HG02970 (cell line): Measurements from ENCODE around the gene IGFN1.

ENCODE experiments used
- ATAC-seq: cut with Tn5 transposase; IDR thresholded peaks from one replicate; pipeline ENCODE4 v1.9.1; 2021; ENCODE audit warnings: mild to moderate bottlenecking, moderate library complexity, moderate number of reproducible peaks; ENCODE audit not compliant: unreplicated experiment, low FRiP score

Gene IGFN1

GRCh38 chr1:201183209-201183608 lies 7.4 kb upstream of the IGFN1 start:
- ATAC-seq, result no peak

DNA sequence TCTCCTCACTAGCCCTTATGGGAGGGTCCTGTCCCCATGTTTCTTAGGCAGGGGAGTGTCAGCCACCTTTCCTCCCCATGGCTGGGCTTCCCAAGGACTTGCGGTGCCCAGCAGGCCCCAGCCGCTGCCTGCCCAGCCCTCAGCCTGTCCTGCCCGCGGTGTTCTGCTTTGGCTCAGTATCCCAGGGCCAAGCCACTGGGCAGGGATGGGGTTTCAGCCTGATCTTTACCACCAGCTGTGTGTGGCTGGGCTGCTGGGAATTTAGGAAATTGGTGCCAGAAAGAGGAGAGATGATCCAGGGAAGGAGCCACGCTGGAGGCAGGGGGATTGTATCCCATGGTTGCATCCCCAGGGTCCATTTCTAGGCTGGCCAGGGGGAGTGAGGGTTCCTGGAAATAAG lies 6.9 kb upstream of the IGFN1 start:
- ATAC-seq, result no peak

GRCh38 chr1:201184307-201185122 lies 6.1 kb upstream of the IGFN1 start:
- no peak for ATAC-seq

DNA sequence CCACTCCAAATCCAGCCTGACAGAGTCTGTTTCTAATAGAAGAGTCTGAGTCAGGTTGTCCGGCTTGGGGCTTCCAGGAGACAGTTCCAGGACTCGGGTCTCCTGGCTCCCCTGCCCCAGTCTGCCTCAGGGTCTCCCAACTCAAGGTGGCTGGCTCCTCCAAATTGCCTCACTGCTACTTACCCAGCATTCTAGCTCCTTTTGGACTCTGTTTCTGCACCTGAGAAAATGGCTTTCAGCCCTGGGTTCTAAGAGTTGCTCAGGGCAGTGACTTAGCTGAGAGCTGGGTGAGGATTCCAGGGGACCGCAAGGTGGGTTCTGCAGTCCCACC lies 5.5 kb upstream of the IGFN1 start:
- ATAC-seq, result no peak

GRCh38 chr1:201185527-201186128 lies 5.0 kb upstream of the IGFN1 start:
- ATAC-seq, result no peak

DNA sequence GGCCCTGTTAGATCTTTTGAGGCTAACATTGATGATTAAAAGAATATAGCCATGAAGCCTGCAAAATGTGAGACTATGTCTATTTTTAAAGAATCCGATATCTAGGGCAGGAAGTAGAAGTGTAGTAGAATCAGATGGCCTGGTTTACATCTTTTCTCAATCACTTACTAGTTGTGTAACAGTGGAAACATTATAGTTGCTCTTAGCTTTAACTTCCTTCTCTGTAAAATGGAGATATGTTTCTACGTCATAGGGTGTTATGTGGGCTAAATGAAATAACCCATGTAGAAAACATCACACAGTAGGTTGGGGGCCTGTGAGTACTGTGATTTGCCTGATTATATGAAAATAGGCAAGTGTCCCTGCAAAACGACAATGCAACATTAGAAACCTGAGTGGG lies 4.4 kb upstream of the IGFN1 start:
- no peak for ATAC-seq

DNA sequence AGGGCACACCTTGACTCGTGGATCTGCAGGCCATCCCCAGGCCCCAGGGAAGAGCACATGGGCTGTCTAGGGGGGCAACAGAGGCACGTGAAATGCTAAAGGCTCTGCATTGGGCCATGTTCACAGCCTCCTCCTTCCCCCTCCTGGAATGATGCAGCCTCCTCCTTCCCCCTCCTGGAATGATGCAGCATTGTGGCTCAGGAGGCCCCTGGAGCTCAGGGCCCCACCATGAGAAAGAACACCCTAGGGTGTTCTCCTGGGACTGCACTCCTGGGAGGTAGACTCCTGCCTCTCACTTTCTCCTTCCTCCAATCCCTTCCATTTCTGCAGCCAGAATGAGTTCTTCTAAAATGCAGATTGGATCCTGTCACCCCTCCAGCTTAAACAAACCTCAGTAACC lies 1.5 kb upstream of the IGFN1 start:
- no peak for ATAC-seq

GRCh38 chr1:201190005-201190404 lies 619 bp upstream of the IGFN1 start:
- ATAC-seq, result no peak

DNA sequence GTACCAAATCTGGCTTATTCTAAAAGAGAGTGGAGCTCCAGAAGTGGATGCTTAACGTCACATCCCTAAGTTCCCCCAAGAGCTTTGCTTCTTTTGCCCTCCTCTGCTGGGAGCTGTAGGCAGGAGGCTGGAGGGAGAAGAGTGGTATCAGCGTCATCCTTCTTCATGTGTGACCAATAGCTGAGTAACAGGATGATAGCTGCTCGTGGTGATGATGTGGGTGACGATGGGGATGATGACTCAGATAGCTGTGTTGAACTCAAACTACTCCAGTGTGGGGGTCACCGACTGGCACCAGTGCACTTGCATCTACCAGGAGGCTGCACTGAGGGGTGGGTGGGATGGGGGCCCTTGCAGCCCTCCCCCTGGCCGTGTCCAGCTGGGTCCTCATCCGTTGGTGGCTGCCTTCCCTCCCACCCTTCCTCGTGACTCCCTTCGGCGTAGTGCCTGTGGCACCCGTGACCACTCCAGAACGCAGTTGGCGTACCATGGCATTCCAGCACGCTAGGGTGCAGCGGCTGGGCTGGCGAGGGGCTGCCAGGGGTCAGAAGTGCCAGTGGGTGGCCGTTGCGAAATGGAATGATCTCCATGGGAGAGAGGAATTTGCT lies 1.1 kb downstream of the IGFN1 start:
- no peak for ATAC-seq

GRCh38 chr1:201192261-201192788 lies 1.7 kb downstream of the IGFN1 start:
- ATAC-seq, result no peak

DNA sequence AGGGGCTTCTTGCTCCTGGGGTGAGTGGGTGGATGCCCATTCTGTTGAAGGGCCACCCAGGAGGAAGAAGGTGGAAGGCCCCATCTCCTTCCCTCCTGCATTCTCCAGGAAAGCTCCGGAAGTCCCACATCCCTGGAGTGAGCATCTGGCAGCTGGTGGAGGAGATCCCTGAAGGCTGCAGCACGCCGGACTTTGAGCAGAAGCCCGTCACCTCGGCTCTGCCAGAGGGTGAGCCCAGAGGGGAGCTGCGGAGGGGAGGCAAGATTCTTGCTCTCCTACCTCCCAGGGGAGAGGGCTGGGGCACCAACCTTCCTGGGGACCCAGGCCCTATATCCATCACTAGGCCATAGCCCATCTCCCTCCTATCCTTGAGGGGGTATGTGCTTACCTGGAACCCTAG lies 3.4 kb downstream of the IGFN1 start:
- no peak for ATAC-seq

GRCh38 chr1:201198598-201198997 lies 8.0 kb downstream of the IGFN1 start:
- no peak for ATAC-seq

DNA sequence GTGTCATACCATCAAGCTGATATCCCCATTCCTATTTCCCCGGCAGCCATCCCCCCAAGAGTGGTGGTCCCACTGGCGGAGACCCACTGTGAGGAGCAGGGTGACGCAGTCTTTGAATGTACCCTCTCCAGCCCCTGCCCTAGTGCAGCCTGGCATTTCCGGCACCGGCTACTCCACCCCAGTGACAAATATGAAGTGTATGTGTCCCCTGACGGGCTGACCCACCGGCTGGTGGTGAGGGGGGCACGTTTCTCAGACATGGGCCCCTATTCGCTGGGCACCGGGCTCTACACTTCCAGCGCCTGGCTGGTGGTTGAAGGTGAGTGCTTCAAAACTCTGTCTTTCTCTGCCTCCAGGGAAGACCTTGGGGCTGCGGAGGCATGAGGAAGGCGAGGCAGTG lies 14.4 kb downstream of the IGFN1 start:
- ATAC-seq, result no peak

DNA sequence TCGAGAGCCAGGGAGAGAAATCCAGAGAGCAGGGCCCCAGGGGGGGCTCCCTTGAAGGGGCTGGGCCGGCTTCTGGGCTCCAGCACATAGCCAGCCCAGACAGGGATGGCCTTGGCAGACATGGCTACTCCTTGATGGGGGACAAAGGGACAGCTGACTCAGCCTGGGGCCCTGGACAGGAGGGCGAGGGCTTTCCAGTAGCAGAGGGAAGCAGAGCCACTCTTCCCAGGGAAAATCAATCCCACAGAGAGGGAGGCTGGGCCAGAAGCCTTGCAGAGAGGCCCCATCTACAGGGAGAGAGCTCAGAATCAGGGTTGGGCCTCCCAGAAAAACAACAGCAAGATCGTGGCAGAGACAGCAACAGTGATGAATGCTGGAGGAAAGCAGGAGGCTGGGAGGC lies 15.6 kb downstream of the IGFN1 start:
- no peak for ATAC-seq

GRCh38 chr1:201207046-201207445 lies 16.4 kb downstream of the IGFN1 start:
- ATAC-seq, result no peak

GRCh38 chr1:201208236-201208635 lies 17.6 kb downstream of the IGFN1 start:
- no peak for ATAC-seq

- ATAC-seq, result no peak
Observed at GRCh38 chr1:201212056-201212455, 21.4 kb downstream of the IGFN1 start.

GRCh38 chr1:201212461-201213055 lies 21.9 kb downstream of the IGFN1 start:
- ATAC-seq, result no peak

DNA sequence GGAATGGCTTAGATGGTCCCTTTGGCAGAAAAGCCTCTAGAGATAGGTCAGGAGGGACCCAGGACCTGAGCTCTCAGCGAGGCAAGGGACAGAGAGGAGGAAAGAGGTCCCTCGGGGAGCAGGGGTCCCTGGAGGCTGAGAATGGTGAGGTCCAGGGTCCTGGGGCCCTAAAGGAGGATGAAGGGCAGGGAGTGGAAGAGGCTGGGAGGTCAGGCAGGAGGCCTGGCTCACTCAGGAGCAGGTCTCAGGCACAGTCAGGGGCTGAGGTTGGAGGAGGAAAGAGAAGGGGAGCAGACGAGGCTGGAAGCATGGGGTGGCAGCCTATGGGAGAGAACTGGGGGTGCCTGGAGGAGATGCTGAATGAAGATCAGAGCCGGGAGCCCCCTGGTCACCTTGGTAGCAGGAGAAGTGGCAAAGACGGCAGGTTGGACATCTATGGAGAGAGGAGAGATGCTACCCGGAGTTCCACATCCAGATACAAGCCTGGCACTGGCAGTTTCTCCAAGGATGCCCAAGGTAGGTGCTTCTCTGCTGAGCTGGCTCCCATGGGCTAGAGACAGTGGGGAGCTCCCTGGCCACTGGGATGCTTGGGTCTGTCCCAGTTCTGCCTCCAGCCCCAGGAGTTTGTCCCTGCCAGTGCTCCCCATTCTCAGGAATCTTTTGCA lies 22.6 kb downstream of the IGFN1 start:
- no peak for ATAC-seq

DNA sequence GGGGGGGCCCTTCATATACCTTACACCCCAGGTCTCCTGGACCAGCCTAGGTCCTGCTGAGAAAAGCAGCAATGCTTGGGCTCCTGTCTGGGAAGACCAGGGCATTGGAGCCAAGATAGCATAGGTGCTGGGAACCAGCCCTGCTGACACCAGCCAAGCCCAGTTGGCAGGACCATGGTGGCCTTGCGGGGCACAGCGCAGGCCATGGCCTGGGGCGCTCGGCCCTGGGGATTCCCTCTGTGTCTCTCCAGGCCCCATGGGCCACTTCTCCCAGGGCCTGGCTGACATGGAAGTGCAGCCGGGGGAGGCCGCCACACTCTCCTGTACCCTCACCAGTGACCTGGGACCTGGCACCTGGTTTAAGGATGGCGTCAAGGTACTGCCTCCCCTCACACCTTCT lies 23.3 kb downstream of the IGFN1 start:
- no peak for ATAC-seq

GRCh38 chr1:201214461-201214860 lies 23.8 kb downstream of the IGFN1 start:
- no peak for ATAC-seq
